Activated CD4-positive, alpha-beta T cell treated with anti-CD3 and anti-CD28 coated beads, Interleukin-10, Interleukin-2, amounts not matched to agents 100 ng/mL and 50 ng/mL, durations not matched to agents 16 hours and 8 hours (primary cell): ENCODE measurements around the gene GIGYF1.
"Not testable (repeated sequence)": the region's sequence is repeated elsewhere in the genome, so short reads cannot be mapped to it uniquely, and the experiment has no call there.

Experiments
- DNase-seq: peaks from one replicate; pipeline ENCODE4 v3.0.0-alpha.2; 2020

The GIGYF1 gene

GRCh38 chr7:100671353-100672327 lies 22.4 kb downstream of the GIGYF1 start:
- DNase-seq: no peak

- no peak for DNase-seq
Observed at GRCh38 chr7:100670074-100670473, 24.0 kb downstream of the GIGYF1 start.

GRCh38 chr7:100669106-100669505 lies 24.9 kb downstream of the GIGYF1 start:
- DNase-seq: not testable (repeated sequence)

- no peak for DNase-seq
Observed at GRCh38 chr7:100668069-100668449, 26.0 kb downstream of the GIGYF1 start.

GRCh38 chr7:100667331-100668068 lies 26.6 kb downstream of the GIGYF1 start:
- no peak for DNase-seq

GRCh38 chr7:100665168-100665726 lies 28.8 kb downstream of the GIGYF1 start:
- DNase-seq: no peak

GRCh38 chr7:100662194-100662776 lies 31.8 kb downstream of the GIGYF1 start:
- DNase-seq: not testable (repeated sequence)

DNA sequence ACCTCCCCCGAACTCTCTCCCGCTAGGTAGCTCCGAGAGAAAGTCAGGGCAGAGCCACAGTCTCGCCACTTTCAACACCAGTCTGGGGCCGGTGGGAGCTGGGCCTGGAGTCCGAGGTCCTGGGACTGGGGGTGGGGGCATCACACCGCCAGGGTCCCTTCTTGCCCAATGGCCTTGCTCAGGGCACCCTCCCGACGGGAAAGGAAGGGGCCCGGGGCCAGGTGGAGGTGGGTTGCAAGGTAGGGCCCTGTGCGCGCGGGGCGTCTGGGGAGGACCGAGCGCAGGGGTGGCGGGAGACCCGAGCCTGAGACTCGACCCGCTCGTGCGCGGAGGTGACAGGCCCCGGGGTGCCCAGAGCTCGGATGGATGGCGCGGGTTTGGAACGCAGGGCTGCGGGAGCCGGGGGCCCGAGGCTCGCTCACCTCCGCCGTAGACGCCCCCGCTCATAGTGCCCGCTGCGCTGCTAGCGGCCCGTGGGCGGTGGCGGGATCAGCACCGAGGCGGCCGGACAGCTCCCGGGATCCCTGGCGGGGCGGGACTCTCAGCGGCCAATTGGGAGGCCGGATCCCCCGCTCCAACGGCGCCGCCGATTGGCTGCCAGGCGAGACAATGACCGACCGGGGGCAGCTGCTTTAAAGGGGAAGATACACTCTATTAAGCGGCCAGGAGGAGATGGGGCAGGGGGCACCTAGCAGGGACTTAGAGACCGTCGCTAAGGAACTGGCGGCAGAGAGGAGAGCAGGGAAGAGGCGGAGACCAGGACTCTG lies 38.0 kb downstream of the GIGYF1 start, which contains the start of gene ACTL6B:
Gene ACTL6B (minus strand): TSS at position 541 of the 767 bp plus-strand sequence. CDS start 94 bp downstream, at position 447.
- peak; percentile 55 for DNase-seq

GRCh38 chr7:100654908-100655831 lies 38.9 kb downstream of the GIGYF1 start:
- DNase-seq: no peak

DNA sequence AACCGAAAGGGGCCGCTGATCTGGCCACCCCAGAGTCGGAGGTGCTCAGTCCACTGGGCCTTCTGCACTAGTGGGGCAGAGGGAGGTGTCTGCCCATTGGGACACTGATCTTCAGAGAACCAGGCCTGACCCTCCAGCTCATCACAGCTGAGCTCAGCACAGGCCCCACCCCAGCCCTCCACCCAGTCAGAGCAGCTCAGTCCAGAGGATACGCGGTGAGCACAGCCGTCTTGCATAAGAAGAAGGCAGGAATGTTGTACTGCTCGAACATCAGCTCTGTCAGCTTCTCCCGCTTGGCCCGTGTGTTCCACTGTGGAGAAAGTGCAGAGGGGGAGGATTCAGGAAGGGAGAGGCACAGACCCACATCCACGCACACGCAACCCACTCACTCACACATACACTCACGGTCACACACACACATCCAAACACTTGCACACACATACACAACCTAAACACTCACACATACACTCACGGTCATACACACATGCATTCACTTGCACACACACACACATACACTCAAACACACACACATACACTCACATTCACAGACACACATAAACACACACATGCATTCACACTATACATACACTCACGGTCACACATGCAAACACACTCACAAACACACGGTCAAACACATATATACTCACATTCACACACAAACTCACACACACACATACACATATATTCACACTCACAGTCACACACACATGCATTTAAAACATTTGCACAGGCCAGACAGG lies 44.1 kb downstream of the GIGYF1 start:
- no peak for DNase-seq

DNA sequence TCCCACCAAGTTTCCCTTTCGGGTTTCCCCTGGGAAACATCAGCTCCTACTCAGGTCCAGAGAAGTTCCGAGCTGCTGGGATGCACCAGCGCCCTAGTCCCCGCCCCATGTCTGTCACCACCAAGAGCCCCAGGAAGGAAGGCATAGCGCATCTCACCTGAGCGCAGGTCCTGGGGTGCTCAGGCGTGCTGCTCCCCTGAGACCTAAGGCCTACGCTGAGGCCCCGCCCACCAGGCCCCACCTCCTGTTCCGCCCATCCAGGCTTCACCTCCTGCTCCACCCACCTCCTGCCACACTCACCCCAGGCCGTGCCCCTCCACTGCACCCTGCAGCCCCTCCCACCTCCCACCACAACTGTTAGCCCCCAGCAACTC lies 51.5 kb downstream of the GIGYF1 start:
- DNase-seq: peak; percentile 19

DNA sequence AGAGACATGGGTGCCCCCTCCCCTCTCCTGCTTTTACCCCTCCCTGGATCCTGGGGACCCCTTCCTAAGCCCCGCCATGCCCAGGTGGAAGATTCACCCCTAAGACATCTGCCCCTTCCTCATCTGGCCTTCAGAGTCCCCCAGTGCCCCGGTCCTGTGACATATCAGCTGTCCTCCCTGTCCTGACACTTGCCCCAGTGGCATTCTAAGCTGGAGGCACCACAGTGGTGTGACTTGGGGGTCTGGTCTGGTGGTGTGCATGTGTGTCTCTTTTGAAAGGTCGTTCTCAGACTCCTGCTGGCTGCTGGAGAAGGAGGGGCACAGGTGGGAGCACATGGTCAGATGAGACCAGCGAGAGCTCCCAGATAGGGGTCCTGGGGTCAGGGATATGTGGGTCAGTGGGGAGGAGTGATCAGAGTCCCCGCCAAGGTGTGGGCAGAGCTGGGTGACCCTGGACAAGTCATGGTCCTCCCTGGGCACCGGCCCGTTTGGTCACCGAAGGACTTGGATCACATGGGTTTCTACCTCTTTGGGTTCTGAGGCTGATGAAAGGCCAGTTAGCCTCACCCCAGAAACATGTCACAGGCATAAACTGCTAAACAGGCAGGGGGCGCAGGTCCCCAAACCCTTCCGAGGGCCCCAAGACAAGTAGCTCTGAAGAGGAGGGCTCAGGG lies 52.1 kb downstream of the GIGYF1 start:
- DNase-seq: no peak

GRCh38 chr7:100641463-100641859 lies 52.6 kb downstream of the GIGYF1 start, which contains the start of gene TFR2:
TFR2 (minus strand) TSS chr7:100641552; CDS start chr7:100641509, 43 bp downstream.
- DNase-seq: no peak

DNA sequence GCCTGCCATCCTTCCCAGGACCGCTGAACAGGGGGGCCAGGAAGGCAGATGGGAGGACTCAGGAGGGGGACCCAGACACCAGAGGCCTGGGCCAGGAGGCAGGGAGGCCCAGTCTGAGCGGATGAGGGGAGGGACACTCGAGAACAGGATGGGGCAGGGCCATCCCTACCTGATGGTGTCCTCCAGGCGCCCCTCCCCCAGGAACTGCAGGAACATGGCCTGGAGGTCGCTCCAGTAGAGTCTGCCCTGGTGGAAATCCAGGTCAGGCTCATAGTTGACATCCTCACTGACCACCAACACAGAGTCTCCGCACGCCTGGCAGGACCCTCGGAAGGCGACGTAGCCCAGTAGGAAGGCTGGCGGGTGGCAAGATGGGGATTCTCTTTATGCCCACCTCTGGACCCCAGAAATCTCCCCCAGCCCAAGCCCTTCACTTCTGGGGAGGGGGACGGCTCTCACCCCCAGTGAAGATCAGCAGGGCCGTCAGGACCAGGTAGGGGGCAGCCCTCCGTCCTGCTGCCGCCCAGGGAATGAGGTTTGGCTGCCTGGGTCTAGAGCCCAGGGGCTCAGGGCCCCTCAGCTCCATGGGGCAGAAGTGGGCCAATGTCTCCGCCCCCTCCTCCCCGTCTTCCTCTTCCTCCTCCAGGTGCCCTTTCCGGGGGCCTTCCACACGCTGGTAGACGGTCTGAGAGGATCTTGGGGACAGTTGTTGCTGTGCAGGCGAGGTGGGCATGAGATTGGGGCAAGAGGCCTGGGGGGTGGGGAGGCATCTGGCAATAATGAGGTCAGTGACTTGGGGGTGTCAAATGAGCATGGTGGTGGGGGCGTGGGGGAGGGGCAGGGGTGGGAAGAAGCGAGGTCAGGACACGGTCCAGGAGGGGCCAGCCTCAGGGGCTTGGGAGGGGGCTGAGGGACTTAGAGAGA lies 53.3 kb downstream of the GIGYF1 start:
- DNase-seq: no peak

GRCh38 chr7:100639995-100640516 lies 54.0 kb downstream of the GIGYF1 start:
- no peak for DNase-seq

DNA sequence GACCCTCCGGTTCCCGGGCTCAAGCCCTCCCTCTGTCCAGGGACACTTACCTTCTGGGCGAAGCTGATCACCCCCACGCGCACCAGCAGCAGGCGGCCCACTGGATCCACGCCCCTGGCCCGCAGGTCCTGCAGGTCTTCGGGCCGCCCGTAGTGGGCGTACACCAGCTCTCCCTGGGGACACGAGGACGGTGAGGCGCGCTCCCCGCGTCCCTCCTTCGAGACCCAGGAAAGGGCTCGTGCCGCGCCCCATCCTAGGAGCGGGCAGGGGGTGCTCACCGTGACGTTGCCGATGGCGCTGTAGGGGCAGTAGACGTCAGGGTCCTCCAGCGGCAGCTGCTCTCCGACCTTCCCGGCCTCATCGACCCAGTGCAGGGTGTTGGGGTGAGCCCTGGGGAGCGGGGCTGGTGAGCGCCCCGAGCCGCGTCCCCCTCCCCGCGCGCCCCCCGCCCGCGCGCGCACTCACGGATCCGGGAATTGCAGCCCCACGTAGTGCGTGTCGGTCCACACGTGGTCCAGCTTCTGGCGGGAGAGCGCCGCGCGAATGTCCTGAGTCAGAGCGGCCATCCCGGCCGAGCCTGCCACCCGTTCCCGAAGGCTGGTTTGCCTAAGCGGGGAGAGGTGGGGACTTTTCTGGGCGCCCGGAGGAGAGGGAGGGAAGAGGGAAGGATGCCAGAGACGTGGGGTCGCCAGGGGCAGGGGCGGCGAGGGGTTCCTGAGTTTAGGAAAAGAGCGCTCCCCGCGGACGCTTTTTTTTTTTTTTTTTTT lies 60.9 kb downstream of the GIGYF1 start:
- DNase-seq: peak; percentile 79

DNA sequence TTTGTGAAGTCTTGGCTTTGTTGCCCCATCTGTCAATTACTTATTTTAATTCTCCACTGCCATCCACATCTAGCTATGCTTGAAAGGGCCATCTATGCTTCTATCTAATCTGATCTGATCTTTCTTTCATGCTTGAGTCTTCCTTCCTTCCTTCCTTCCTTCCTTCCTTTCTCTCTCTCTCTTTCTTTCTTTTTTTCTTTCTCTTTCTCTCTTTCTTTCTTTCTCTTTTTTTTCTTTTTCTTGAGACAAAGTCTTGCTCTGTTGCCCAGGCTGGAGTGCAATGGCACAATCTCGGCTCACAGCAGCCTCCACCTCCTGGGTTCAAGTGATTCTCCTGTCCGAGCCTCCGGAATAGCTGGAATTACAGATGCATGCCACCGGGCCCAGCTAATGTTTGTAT lies 64.0 kb downstream of the GIGYF1 start:
- DNase-seq: no peak
